Measurements from ENCODE around the gene SUPV3L1.

The SUPV3L1 gene

DNA sequence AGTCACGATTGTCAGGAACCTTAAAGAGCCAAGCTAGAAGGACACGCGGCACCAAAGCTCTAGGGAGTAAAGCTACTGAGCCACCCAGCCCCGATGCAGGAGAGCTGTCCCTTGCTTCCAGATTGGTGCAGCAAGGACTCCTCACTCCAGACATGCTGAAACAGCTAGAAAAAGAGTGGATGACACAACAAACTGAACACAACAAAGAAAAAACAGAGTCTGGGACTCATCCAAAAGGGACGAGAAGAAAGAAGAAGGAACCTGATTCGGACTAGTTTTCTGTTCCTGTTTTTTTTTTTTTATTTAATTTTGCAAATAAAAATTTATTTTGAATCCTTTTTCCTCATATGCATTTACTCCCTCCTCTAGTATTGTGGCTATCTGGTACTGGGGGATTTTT lies 28.7 kb downstream of the SUPV3L1 start:
- FAIRE-seq: no peak

DNA sequence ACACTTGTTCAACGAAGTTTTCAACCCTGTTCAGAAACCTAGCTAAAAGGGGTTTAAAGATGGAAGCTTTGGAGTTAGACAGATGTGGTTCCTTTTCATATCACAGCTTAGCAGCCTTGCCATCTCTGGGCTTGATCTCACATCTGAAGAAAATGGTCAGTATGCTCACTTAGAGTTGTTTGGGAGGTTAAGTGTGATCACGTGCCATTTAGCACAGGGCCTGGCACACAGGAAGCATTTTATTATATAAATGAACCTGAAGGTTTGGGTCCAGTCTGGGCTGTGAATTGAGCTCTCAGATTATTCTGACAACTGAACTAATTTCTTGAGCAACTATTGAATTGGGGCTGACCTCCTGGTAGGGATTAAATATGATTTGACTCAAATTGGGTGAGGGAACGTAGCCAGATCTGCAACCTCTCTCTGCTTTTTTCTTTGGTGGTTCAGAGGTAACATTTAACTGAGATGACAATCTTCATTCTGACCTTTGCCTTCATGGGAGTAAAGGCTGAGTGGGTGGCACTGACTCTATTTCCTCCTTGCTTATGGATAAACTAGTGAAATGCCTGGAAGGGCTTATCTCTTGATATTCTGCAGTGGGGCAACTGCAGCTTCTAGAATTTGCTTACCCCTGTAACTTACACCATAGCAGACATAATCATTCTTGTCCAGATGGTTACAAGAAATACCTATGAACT lies 29.9 kb downstream of the SUPV3L1 start:
- FAIRE-seq: no peak

DNA sequence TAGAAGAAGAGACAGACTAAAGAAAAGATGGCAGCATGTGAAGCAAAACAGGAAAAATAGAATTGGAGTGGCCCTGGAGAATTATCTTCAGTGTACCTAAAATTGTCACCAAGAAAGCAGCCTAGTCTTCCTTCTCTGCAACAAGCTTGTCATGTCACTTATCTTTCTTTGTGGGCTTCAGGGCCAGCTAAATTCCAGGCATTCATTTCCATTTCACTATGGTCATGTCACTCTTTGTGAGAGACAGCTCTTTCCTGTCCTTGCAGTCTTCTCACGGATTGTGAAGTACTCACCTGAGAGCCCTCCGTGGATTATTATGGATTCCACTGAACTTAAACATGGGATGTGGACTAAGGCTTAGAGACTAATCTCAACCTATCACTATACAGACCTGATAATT lies 31.1 kb downstream of the SUPV3L1 start:
- no peak for FAIRE-seq

DNA sequence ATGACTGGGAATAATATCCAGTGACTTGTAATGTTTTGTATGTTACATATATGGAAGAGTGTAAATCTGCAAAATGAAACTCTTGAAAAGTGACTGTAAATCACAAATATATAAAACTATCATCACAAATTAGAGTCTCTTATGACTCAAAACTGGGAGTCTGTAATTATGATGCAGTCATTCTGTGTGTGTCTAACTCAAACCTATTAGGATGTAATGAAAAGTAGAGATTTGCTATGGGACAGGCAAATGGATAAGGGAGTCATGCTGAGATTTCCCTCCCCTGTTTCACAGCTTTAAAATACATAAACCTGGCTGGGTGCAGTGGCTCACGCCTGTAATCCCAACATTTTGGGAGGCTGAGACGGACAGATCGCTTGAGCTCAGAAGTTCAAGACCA lies 31.5 kb downstream of the SUPV3L1 start:
- no peak for FAIRE-seq

DNA sequence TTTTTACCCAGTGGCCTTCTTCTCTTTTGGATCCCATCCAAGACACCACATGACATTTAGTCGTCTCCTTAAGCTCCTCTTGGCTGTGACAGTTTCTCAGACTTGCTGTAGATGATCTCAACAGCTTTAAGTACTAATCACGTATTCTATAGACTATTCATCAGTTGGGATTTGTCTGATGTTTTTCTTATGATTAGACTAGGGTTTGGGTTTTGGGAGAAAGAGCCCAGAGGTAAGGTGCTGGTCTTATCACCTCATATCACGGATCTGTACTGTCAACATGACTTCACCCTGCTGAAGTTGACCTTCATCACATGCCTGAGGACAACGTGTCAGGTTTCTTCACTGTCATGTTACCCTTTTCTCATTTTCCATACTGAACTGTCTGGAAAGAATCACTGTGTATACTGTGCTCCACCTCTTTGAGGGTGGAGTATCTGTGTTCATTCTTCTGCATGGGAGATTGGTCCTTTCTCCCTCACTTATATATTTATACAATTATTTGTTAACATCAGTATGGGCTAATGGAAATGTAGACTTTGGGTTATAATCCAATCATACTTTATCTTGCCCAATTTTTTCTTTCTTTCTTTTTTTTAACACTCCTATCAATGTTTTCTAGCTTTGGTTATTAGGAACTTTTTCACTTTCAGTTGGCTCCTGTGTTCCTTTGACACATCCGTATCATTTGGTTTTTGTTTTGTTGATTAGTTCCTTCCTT lies 33.7 kb downstream of the SUPV3L1 start:
- FAIRE-seq: no peak

DNA sequence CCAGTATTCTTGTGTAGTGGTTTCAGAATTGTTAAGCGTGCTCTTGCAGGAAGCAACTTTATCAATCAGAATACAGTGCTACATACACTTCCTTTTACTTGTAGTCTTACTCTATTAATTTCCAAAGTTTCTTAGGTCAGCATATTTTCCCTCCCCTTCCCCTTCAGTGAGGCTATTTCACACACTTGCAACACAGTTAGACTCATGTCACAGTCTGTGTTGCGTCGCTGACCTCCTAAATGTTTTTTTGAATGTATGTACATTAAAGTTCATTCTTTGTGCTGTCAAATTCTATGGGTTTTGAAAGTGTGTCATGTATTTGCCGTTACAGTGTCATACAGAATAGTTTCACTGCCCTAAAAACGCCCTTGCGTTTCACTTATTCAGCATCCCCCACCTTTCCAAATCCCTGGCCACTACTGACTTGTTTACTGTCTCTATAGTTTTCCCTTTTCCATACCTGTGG lies 34.7 kb downstream of the SUPV3L1 start:
- FAIRE-seq: no peak

DNA sequence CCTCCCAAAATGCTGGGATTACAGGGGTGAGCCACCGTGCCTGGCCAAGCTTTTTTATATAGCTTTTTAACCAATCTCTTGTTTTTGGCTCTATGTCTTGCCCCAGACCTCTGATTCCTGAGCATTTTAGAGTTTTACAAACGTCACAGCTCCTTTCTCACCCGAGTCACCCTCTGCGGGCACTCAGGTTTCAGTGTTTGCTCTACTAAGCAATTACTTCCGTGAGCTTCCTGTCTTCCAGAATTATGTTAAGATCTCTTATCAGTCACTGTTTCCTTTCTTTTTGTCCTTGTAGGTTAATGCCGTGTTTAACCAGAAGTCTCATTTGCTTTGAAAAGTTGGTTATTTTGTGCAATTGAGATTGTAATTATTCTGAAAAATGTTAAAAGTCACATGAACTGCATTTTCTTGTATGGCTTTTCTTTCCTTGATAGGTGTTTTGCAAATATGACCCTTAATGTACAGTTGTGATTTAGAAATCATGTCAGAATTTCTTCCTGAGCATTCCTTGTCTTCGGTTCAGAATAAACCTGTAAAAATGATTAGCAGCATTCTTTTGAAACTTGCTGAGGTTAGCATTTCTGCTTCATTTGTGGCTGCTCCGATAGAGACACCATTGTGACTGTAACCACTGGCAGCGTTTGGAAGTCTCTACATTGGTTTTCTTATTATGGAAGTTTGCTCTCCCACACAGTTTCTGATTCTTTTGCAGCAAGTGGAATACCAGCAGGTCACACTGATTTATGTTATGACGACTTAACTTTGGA lies 35.6 kb downstream of the SUPV3L1 start:
- FAIRE-seq: no peak

DNA sequence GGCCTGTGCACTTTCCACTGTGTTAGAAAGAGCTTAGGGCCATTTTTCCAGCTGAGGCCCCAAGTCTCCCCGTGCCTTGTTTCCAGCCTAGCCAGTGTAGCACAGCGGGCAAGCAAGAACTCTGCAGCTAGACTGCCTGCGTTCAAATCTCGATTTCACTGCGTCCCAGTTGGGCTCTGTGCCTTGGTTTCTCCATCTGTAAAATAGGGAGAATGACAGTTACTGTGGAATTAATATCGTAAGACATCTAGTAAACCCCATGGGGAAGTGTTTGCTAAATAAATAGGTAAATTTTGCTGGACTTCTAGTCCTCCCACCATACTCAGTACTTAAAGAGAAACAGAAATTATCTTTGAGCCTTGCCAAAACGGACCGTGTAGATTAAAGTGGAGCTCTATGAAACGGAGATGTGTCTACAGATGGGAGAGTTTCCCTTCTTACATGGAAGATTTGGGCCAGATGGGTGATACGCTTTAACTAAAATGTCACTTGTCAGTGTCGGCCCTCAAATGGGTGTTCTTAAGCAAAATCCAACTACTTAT lies 36.6 kb downstream of the SUPV3L1 start:
- FAIRE-seq: no peak

DNA sequence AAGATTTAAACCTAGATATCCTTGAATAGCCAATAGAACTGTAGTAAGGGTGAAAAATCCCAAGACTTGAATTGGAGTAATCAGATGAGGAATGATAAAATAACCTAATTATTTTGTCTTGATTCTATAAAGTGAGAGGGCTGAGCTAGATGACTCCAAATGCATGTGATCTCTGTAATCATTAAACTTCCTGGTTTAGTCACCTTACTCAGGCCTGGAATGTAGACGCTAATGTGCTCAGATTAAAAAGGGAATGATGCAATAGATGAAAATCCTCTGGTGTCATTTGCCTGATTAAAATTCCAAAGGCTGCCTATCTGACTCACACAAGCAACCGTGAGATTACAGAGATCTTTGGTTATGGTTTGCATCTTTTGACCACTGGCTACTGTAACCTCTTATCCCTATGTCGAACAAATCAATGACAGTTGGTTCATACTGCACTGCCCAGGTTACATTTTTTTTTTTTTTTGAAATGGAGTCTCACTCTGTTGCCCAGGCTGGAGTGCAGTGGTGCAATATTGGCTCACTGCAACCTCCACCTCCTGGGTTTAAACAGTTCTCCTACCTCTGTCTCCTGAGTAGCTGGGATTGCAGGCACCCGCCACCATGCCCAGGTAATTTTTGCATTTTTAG lies 37.2 kb downstream of the SUPV3L1 start:
- FAIRE-seq: no peak

DNA sequence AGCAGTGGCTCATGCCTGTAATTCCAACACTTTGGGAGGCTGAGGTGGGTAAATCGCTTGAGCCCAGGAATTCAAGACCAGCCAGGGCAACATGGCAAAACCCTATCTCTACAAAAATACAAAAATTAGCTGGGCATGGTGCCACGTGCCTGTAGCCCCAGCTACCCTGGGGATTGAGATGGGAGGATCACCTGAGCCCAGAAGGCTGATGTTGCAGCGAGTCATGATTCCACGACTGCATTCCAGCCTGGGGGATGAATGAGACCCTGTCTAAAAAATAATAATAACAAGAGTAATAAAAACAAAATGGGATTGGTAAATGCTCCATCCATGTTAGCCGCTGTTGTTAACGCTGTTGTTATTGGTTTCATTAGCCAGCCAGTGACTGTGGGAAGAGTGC lies 38.8 kb downstream of the SUPV3L1 start:
- no peak for FAIRE-seq

DNA sequence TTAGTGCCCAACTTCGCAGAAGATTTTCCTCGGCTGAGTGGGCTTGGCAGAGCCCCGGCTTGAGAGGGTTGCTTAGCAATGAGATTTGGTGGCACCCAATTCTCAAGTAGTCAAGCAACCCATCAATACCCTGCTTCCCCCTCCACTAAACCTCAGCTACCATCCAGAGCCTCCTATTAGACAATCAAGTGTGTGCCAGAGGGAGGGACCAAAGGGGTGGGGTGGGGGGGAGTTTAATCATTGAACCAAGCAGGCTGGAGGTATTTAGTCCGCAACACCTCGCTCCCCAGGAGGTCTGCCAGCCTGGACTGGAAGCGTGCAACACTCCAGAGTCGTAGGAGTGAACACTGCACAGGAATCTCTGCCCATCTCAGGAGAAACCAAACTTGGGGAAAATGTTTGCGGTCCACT lies 40.0 kb downstream of the SUPV3L1 start, which contains the start of gene HKDC1:
Gene HKDC1, plus strand, starts transcription at position 292 of the 411 bp plus-strand sequence. Its CDS starts 104 bp downstream, at position 396.
- FAIRE-seq: no peak

DNA sequence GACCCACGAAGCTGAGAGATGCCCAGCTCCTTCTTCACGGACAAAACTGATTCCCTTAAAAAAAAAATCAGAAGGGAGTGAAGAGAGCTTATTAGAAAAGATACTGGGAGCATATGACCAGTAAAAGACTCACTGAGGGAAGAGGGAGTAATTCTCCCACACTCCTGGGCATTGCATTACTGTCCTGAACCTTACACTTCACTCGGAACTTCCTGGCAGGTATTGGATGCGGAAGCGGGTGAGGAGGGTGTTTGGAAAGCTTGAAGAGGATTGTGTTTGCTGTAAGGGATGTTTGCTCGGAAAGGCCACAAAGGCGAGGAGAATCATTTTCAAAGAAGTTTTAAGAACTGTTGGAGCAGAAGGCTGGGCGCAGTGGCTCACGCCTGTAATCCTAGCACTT lies 40.5 kb downstream of the SUPV3L1 start:
- FAIRE-seq: no peak

DNA sequence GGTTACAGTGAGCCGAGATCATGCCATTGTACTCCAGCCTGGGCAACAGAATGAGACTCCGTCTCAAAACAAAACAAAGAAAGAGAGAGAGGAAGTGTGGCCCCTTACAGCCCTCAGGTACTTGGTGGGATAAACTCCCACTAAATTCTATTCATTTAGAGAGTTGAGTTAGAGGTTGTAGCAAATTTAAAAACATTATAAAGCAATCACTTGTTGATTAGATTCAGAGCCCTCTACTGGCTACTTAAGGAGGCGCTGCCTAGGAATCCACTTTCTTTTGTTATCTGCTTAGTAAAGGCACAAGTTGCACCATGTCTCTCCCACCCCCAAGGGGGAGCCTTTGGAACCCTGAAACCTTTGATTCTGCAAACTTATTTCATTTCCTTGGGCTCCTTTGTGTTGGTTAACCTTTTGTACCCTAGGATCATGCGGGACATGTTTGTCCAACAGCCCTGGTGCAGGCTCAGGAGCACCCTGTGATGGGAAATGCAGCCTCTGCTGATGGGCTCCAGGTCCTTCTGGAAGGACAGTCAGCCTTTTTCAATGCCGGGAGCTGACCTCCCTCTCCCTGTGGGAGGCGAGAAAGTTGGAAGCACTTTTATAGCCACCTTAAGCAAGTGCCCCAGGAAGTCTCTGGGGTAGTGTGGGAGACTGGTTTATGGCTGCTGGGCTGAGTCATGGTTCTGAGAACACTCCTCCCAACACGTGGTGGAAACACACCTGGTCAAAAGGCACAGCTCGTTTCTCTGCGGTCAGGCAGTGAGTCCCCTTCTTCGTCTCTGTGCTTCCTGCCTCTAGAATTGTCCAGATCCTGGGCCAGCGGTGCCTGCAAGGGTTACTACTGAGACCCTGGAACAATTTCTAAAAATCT lies 42.4 kb downstream of the SUPV3L1 start:
- FAIRE-seq: no peak

DNA sequence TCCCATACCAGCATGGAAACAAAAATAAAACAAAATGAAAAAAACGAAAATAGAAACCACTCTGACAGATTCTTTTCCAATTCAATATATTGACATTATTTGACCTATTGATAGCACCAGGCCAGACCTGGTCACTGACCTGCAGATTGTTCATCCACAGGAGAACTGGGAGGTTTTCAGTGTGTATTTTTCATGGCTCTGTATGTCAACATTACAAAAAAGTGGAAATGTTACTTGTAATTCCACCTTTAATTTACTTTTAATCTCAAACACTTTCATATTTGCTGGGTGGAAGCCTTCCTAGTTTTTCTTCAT lies 43.0 kb downstream of the SUPV3L1 start:
- FAIRE-seq: no peak

DNA sequence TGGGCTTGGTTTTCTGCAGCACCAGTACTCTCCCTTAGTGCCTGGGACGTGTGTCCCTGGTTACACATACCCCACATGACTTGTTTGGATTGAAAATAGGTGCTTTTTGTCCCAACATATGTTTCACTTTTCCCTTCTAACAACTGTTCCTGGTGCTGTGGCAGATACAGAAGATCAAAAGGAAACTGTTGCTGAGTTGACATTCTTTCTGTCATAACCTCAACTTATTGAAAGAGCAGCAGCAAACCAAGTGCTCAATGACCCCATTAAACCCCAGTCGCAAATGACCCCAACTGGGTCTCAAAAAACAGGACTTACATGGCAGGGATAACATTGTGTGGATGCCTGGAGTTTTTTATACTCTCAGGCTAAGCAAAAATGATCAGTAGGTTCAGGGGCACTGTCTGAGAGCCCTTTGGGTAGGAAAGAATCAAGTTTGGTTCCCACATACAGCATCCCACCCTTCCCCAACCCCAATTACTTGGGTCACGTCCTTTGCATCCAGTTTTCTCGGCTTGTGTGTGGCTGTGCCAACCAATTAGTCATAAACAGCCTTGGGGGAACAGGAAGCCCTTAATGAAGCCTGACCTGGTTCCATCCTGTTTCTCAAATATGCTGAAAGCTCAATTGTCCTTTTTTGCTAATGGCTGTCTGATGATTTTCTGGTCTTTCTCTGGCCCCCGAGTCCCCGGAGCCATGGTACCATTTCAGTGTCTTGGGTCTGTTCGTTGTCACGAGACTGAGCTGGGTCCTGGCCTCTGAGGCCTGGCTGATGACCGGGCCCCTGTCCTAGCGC lies 45.0 kb downstream of the SUPV3L1 start:
- no peak for FAIRE-seq

DNA sequence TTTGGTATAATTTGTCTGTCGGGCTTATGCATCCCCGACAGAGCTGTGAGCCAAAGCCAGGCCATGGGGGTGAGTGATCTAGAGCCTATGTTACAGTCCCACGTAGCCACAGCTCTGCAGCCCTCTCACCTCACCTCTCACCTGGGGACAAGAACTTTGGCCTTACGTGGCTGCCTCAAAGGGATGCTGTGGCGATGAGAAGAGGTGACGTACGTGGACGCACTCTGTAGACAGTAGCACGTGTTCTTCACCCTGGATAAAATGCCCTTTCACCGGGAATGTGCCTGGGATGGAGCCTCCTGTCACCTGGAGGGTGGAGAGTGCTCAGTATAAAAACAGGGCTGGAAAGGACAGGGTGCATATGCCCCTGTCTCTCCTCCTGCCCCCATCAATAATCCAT lies 45.6 kb downstream of the SUPV3L1 start:
- FAIRE-seq: no peak

DNA sequence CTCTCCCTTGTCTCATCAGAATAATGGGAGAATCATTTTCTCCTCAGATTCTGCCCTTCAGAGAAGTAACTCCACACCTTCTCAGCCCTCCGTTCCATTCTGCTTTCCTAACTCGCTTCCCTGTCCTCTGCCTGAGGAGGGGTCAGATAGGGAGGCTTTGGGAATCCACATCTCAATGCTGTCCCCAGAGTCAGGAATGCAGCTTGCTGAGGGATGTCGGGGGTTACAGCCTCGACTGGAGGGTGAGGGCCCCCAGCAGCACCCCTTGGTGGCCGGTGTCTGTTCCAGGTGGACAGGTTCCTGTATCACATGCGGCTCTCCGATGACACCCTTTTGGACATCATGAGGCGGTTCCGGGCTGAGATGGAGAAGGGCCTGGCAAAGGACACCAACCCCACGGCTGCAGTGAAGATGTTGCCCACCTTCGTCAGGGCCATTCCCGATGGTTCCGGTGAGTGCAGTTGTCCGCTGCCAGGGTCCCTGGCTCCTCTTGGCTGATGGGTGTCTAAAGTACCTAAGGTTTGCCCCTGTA lies 47.0 kb downstream of the SUPV3L1 start:
- no peak for FAIRE-seq

DNA sequence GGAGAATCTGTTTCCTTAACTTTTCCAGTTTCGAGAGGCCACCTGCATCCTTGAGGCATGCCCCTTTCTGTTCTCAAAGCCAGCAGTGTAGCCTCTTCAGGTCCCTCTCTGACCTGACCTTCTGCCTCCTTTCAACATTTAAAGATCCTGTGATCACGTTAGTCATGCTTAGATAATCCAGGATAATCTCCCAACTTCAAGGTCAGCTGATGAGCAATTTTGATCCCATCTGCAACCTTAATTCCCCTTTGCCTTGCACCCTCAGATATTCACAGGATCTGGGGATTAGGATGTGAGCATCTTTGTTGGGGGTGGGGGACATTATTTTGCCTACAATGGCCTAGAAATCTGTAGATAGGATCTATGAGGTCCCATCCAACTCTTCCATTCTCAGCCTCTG lies 48.1 kb downstream of the SUPV3L1 start:
- FAIRE-seq: no peak

DNA sequence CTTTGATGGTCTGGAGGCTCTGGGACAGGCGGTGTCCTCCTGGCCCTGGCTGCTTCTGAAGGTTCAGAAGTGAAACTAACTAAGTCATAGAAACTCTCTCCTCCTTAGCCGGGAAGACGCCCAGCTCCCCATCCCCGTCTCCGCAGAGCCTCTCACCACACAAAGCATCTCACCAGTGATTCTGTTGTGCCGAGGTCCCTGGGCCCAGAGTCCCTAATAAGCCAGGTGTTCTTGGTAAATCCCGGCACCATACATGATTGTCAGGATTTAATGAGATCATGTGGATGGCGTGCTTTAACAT lies 49.5 kb downstream of the SUPV3L1 start:
- no peak for FAIRE-seq

DNA sequence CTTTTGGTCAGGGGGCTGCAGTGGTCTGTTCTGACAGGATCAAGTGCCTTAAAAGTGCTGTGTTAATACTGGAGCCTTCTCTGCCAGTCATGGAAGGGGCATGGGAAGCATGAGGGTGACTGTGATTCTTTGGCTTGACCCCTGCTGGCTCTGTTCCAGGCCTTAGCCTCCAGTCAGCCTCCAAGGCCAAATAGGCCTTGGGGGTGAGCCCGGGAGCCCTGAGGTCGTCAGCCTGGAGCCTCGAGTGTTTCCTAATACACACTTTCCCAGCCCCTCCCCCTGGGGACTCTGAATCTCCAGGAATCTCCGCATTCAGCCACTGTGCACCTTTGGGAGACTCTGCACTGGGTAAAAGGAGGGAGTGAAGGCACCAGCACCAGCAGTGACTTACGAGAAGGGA lies 50.1 kb downstream of the SUPV3L1 start:
- FAIRE-seq: no peak

DNA sequence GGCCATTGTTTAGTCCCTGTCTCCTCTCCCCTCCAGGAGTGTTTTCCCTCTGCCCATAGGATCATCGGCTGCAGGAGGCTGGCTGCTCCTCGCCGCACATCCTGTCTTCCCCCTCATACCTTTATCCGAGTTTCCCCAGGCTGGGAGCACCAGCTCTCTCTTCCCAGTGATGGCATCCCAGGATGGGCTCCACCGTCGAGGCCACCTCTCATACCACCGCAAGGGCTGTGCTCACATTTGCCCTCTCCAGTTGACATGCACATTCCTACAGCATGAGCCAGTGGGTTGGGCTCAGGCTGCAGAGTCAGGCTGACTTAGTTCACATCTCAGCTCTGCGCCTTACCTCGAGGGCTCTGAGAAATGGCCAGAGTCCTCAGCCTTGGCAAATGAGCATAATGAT lies 52.2 kb downstream of the SUPV3L1 start:
- no peak for FAIRE-seq

Measured in TTC549 (cell line).